HL-60 (cell line): Measurements from ENCODE around the gene PPP1R36.

Experiments
- DNase-seq, 2 experiments: peaks; one replicate each; pipeline ENCODE4 v3.0.0-alpha.2; 2010 to 2020; ENCODE audit warnings: low read depth in 1 of 2, low spot score in 1 of 2
- H3K27ac ChIP-seq: fragments of 250-450 bp; sonication (Bioruptor Pico); replicated peaks from 2 replicates; pipeline ENCODE4 v1.5.1; 2020; ENCODE audit warnings: mild to moderate bottlenecking, moderate library complexity
- H3K27me3 ChIP-seq: fragments of 250-450 bp; sonication (Bioruptor Pico); 2 replicates; pipeline ENCODE4 v1.5.1; 2021; ENCODE audit warnings: mild to moderate bottlenecking, moderate library complexity; ENCODE audit not compliant: insufficient read depth, poor library complexity, severe bottlenecking
- H3K4me3 ChIP-seq: replicated peaks from 2 replicates; pipeline ENCODE4 v1.5.1; 2011; ENCODE audit warnings: mild to moderate bottlenecking, control low read depth, low read length; ENCODE audit not compliant: insufficient read depth
- CTCF ChIP-seq: IDR thresholded peaks from one replicate; pipeline ENCODE4 v1.5.1; 2011; ENCODE audit warnings: low read length, control low read depth, inconsistent platforms; ENCODE audit not compliant: insufficient read depth
- GABPA ChIP-seq: IDR thresholded peaks from 2 replicates; pipeline ENCODE4 v1.6.1; 2012; ENCODE audit warnings: low read depth
- POLR2AphosphoS5 ChIP-seq: IDR thresholded peaks from 2 replicates; pipeline ENCODE4 v1.6.1; 2012; ENCODE audit warnings: low read depth
- SPI1 ChIP-seq: IDR thresholded peaks from 2 replicates; pipeline ENCODE4 v1.6.1; 2012; ENCODE audit warnings: low read depth, mild to moderate bottlenecking, borderline replicate concordance
- TF ChIP-seq, protein P1 (sequence below): IDR thresholded peaks from 2 replicates; pipeline ENCODE4 v1.6.1; 2012; ENCODE audit warnings: low read depth; ENCODE audit not compliant: insufficient replicate concordance

PPP1R36 gene

DNA sequence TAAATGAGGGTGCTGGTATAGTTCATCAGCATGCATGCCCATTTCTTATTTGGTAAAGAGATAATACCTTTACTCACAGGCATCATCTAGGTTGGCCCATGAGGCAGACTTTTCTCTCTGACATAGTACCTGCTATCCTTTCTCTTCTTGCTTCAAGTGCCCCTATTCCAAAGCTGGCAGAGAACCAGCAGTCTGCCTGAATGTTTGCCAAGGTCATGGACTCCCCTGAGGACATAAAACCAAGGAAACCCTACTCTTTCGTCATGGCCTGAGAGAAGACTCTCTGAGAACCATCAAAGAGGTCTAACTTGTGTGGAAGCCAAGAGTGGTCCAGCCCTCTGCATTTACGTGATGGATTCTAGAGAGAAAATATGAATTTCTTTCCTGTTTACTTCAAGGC is 11.9 kb downstream of the PPP1R36 start:
- no peak for DNase-seq
- H3K27ac ChIP-seq = no peak overlapping the region
- TF ChIP-seq POLR2AphosphoS5 = no peak
- no peak for TF ChIP-seq SPI1
- TF ChIP-seq, protein P1, sequence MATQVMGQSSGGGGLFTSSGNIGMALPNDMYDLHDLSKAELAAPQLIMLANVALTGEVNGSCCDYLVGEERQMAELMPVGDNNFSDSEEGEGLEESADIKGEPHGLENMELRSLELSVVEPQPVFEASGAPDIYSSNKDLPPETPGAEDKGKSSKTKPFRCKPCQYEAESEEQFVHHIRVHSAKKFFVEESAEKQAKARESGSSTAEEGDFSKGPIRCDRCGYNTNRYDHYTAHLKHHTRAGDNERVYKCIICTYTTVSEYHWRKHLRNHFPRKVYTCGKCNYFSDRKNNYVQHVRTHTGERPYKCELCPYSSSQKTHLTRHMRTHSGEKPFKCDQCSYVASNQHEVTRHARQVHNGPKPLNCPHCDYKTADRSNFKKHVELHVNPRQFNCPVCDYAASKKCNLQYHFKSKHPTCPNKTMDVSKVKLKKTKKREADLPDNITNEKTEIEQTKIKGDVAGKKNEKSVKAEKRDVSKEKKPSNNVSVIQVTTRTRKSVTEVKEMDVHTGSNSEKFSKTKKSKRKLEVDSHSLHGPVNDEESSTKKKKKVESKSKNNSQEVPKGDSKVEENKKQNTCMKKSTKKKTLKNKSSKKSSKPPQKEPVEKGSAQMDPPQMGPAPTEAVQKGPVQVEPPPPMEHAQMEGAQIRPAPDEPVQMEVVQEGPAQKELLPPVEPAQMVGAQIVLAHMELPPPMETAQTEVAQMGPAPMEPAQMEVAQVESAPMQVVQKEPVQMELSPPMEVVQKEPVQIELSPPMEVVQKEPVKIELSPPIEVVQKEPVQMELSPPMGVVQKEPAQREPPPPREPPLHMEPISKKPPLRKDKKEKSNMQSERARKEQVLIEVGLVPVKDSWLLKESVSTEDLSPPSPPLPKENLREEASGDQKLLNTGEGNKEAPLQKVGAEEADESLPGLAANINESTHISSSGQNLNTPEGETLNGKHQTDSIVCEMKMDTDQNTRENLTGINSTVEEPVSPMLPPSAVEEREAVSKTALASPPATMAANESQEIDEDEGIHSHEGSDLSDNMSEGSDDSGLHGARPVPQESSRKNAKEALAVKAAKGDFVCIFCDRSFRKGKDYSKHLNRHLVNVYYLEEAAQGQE = no peak
- no peak for TF ChIP-seq CTCF
- no peak for TF ChIP-seq GABPA
- H3K27me3 ChIP-seq = no peaks in the 10 kb centered on the region
- no peak overlapping the region for H3K4me3 ChIP-seq

DNA sequence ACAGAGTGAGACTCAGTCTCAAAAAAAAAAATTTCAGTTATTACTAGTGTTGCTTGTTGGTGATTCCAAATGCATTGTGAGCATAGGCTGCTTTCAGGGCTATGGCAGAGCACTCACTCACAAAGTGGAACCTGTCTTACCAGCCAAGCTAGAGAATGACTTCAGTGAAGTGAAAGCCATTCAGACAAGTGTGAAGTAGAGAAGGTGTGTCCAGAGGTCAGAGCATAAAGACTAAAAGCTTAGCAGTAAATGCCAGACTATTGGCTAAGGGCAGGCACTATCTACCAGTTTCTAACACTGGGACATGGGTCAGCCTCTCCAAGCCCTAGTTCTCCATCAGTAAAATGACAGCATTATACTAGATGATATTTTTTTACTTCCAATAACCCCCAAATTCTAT is 12.7 kb downstream of the PPP1R36 start:
- no peak for DNase-seq
- H3K27me3 ChIP-seq = no peaks in the 10 kb centered on the region
- TF ChIP-seq SPI1 (no peak), GABPA (no peak), POLR2AphosphoS5 (no peak), CTCF (no peak)
- TF ChIP-seq, protein P1 = no peak
- H3K4me3 ChIP-seq = no peak overlapping the region
- H3K27ac ChIP-seq = no peak overlapping the region

GRCh38 chr14:64563696-64564095 is 13.9 kb downstream of the PPP1R36 start:
- H3K27me3 ChIP-seq = no peaks in the 10 kb centered on the region
- TF ChIP-seq, protein P1 = no peak
- no peak for TF ChIP-seq CTCF
- DNase-seq = no peak
- no peak overlapping the region for H3K4me3 ChIP-seq
- no peak overlapping the region for H3K27ac ChIP-seq
